Measurements from ENCODE around the gene DSCAML1.
A peak's percentile ranks its signal among the peaks of the same experiment; 100 is the strongest.

Gene DSCAML1

DNA sequence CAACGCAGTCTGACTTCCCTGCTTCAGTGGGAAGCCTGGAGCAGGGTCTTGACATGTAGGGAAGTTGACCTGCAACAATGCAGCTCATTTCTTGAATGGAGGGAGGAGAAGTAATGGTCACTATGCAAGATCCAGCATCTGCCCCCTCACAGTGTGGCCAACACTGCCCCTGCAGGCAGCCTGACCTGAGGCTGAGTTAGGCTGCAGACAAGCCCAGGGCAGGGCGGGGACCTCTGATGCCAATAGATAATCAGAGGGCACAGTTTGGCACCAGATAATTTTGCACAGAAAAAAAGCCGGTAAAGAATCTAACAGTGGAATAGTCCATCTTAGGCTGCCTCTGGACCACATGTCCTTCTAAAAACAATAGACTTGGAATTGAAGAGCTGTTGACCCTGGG is 182.3 kb downstream of the DSCAML1 start:
- DNase-seq (ENCODE audit: low read depth, low spot score) = no peak

DNA sequence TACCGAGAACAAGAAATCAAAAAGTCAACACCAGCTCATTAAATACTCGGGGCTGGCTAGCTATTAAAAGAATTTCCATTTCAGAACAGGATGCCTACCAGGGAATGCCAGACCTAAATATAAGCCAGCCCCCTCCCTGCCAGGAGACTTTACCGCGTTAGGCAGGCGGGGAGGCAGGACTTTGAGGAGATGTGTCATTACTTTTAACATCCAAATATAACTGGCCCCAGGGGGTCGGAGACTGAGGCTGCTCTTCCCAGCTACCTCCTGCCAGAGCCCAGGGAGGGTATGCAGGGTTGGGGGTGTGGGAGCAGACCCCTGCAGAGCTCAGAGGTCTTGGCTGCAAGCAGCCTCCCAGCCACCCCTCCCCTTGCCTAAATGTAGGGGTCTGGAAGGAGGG is 183.5 kb downstream of the DSCAML1 start:
- DNase-seq (ENCODE audit: low read depth, low spot score) = peak; percentile 57

DNA sequence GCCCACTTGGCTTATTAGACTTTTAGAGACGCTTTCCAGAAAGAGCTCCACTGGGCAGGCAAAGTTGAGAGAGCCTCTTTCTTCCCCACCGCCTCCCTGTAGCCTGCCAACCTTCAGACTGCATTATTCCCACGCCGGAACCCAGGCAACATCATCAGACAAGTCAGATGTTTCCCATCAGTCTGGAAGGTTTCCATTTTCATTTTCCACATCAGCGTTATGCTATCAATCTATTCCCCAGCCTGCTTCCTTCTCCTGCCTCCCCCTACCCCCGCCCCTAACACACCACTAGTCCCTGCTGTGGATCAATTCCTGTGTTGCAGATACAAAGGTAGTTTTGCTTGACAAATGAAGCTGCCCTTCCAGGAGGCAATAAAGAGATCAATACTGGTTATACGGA is 184.8 kb downstream of the DSCAML1 start:
- DNase-seq (ENCODE audit: low read depth, low spot score) = no peak

DNA sequence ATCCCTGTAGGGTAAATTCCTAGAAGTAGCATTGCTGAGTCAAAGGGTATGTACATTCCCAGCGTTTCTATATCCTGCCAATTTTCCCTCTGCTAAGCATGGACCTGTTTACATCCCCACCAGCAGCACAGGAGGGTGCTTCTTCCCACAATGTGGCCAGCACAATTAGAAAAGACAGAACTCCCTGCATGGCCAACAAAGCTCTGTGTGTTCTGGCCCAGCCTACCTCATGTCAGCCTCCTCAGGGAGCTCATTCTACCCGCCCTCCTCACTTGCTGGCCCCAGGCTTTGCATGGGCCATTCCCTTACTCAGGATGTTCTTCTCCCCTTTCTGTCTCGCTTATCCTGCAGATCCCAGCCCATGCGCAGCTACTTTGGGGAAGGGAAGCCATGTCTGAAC is 186.1 kb downstream of the DSCAML1 start:
- DNase-seq (ENCODE audit: low read depth, low spot score) = peak; percentile 85

DNA sequence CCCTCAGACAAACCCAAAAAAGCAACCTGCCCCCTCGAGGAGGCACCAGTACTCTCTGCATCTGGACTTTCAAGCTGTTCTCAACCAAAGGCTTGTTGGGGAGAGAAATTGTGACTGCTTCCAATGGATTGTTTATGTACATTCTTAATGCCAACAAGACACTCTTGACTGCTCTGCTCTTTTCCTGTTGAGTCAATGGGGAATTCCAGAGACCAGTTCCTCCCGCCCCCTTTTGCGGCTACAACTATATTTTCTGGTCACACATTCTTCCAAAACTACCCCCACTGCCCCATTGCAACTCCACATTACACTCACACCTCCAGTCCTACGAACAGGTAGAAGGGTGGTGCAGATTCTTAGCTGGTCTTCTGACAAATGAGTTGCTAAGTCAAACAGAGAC is 187.0 kb downstream of the DSCAML1 start:
- DNase-seq (ENCODE audit: low read depth, low spot score) = no peak

DNA sequence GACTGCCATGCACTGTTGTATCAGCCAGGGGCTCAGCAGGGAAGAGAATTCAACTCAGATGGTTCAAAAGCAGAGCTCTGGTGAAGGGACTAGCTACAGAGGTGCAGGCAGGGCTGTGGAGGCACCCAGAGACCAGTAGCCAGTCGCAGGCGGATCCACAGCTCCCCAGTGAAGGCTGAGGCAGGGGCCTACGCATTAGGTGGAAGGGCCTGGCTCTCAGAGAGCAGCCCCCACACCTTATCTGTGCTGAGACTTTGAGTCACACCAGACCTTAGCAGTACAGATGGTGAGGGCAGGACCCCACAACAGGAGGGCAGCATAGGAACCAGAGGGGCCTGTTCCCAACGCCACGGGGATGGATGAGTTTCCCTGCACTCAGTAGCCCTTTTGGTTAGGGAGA is 189.6 kb downstream of the DSCAML1 start:
- DNase-seq (ENCODE audit: low read depth, low spot score) = no peak

DNA sequence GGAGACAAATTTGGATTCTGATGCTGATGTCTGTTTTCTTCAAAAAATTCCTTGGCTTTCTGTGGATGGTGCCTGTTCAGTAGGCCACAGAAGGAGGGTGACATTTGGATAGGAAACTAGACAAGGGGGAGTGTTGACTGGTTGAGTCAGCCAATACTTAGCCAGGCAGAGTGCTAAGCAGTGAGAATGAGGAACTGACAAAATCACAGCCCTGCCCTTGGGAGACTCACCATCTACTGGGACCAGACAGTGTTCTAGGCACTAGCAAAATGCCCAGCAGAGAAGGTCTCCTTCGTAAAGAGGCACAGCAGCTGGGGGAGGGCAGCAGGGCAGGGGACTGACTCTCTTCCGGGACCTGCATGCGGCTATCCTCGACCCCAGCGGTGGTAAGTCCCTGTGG is 190.2 kb downstream of the DSCAML1 start:
- no peak for DNase-seq (ENCODE audit: low read depth, low spot score)

DNA sequence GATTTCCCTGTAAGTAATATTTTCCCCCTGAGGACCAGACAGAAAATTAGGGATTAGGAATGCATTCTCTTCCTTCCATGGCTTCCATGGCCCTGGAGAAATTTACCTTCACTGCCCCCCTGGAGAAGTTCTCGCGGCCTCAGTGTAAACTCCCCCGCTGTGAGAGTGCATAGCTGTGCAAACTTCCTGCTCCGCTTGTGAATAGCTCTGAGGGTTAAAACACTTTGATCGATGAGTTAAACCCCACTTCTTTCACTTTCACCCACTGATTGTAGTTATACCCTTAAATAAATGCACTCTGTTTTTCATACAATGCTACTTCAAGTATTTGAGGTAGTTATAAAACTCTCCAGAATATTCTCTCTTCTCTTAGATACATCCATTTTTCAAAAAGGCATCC is 190.8 kb downstream of the DSCAML1 start:
- no peak for DNase-seq (ENCODE audit: low read depth, low spot score)

DNA sequence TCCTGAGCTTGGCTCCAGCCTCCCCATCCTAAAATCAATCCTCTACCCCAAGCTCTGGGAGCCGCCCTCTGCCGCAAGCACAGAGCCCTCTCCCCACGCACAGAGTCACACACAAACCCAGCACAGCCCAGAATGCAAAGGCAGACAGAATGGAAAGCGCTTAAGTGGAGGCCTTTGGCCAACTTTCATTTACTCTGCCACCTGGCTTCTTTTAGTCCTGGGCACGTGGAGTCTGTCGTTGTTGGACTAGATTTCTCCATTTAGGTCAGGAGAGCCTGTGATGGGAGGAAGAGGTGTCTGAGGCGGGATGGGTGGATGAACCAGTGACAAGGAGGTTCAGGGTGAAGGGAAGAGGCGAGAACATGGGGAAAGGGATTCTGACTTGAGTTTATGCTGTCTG is 191.7 kb downstream of the DSCAML1 start:
- DNase-seq (ENCODE audit: low read depth, low spot score) = no peak

DNA sequence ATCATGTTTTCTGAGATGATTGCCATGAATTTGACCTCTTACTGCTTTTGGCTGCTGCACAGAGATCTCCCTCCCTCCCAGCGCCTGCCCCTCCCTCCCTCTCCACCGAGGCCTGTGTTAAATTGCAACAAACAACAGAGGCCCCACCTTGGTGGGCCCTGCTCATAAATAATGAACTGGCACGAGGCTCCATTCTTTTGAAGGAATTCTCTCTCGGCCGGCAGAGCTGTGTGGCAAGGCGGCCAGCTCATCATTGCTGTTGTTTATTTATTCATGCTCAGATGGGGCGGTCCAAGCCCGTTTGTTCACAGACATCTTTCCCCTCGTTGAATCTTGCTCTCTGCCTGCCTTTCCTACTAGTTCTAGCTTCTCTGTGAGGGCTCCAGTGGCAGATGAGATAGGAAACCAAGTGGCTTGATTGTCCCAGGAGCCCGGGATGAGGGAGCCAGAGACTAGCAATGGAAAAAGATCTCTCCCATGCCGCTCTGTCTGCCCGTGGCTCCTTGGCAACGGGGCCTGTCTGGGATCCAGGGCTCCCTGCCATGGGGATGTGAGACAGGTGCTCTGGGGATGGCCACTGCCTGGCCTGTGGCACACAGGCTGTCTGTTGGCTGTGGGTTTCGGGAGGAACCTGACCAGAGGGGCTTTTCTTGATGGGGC is 192.6 kb downstream of the DSCAML1 start:
- no peak for DNase-seq (ENCODE audit: low read depth, low spot score)

DNA sequence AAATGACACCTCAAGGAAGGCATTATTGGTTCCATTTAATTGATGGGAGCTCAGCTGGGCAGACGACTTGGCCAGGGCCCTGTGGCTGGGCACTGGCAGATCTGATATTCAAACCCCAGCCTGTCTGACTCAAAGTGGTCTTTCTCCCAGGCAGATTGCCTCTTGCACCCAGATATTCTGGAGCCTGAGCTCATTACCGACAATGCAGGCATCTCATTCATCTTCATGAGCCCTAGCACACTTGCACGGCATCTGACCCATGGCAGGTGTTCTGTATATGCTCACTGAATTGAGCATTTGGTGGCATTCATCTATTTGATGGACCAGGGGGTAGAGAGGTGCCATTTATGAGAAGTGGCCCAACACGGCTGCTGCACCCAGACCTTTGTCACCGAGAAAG is 193.1 kb downstream of the DSCAML1 start:
- DNase-seq (ENCODE audit: low read depth, low spot score) = no peak

DNA sequence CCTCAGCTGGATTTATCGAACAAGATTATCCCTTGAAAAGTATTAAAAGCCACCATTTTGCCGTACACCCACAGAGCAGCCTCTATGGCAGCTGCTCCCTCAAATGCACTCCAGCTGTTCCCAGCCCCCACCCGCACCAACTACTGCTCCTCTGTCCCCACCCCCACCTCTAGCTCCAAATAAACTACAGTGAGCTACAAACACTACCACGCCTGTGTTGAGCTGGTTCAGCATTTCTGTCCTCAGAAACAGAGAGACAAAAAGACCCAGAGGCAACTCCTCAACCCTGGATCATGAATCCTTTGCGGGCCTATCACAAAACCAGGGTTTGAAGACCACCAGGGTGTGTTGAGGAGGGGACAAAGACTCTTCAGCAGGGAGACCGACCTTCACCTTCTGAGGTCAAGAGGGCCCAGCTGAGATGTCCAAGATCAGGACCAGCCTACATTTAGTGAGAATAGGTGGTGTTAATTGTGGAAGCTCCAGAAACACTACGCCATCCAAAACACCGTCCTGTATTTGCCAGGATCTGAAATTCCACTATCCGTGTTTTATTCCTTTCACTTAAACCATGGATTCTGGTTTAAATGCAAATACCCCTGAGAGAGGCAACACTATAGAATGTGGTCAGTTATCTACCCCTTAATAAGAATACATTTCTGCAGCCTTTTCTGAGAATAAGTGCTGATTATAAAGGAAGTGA is 195.9 kb downstream of the DSCAML1 start:
- no peak for DNase-seq (ENCODE audit: low read depth, low spot score)

DNA sequence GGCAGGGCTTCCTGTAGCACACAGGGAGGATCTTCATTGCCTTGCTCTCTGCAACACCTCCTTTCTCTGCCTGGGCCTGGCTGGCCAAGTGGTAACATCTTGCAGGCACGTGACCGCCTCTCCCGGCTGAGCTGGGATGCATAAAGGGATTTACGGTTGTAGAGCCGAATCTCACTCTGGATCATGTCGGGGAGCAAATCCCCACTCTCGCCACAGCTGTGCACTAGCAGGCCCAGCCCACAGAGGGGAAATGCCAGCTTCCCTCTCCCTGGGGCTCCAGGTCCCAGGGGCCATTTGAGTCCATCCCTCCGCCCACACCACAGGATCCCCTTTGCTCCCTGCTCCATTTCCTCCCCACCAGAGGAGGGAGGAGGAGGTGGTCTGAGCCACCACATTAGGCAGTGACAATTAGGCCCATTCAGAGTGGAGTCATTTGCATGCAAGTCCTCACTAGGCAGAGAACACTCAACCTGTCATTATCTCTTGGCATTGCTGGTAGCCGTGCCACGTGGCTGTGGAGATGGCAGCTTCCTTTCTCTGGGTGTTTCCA is 196.7 kb downstream of the DSCAML1 start:
- no peak for DNase-seq (ENCODE audit: low read depth, low spot score)

DNA sequence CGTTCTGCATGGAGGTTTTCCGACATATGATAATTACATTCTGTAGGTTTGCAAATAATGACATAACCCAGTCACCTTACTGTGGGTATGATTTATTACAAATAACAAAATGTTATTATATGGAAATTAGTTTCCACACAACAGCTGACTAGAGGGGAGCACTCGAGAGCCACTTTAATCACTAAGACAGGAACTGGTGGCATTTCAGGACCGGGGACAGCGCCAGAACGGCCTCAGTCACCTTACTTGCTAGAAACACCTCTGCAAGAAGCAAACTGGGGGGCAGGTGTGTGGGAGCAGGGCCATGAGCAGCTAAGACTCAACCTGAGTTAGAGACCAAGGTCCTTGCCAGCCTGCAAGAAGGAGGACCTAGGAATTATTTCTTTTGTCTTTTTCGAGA is 199.9 kb downstream of the DSCAML1 start:
- DNase-seq (ENCODE audit: low read depth, low spot score) = peak; percentile 69

DNA sequence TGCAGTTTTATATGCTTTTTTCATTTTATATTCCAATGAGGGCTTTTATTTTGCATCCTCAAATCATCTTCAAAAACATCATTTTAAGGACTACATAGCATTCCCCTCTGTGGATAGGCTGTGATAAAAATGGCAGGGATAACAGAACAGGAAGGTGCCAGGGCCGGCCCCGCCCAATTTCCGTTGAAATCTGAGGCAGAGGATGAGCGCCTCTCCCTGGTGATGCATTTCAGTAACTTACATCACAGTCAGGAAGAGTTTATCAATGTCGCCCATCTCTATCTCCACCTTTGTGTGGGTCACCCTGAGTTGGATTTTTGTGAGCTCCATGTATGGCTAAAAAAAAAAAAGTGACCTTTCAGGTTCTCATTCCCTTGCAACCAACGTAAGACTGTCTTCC is 201.6 kb downstream of the DSCAML1 start:
- DNase-seq (ENCODE audit: low read depth, low spot score) = no peak

DNA sequence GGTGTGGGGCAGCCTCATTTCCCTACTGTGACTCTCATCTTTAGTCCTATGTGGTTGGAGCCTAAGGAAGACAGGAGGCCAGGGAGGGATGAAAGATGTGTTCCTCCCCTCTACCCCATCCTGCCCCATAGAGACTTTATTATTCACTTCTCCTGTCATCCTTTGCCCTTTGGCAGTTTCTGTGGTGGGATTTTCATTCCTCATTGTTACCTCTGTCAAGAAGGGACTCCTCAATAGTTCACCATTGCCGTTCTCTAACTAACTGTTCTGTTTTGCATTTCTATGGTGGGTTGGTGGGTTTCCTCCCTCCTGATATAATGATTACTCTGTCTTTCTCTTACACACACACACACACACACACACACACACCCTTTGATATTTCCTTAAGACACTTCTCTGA is 202.3 kb downstream of the DSCAML1 start:
- no peak for DNase-seq (ENCODE audit: low read depth, low spot score)

DNA sequence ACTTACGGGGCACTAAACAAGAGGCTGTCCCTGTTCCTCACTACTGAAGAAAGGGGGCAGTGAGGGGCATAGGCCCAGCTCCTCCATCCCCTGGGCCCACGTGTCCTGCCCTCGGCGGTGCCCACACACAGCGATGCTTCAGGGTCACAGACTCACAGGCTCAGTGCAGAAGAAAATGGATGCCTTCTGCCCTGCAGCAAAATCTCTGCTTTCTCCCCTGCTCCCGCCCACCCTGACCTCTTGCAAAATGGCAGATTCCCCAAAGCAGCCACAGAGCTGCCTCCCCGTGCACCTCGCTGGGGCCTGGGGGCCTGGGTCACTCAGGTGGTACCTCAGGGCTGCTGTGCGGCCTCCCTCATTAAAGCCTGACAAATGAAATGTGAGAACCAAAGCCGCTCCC is 204.0 kb downstream of the DSCAML1 start:
- no peak for DNase-seq (ENCODE audit: low read depth, low spot score)

DNA sequence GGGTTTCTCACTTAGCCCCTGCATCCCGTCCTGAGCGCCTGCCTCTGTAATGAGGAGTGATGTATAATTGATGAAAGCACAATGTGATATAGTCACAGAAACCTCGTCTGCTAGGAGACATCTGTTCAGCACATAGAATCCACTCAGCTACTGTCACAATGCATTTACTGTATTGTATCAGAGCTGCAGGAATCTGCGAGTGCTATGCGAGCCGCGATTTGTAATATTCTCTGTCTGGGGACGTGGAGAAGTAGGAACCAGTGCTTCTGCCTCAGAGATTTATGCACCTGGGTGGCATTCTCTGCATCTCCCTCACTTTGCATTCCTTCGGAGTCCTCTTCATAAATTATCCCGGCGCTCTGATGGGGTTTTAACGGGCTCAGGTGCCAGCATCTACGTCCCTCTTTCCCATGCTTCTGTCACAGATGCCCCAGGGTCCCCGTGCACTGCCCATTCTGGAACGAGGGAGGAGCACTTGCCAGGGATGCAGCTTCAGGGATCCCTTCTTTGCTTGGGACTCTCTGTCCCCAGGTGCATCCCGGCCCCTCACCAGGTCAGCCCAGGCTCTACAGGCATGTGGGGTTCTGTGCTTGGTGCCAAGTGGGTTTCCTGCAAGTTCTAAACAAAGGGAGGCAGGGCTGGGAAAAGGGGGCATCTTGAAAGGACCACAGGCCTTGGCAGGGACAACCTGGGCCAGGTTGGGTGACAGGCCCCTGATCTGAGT is 205.5 kb downstream of the DSCAML1 start:
- no peak for DNase-seq (ENCODE audit: low read depth, low spot score)

DNA sequence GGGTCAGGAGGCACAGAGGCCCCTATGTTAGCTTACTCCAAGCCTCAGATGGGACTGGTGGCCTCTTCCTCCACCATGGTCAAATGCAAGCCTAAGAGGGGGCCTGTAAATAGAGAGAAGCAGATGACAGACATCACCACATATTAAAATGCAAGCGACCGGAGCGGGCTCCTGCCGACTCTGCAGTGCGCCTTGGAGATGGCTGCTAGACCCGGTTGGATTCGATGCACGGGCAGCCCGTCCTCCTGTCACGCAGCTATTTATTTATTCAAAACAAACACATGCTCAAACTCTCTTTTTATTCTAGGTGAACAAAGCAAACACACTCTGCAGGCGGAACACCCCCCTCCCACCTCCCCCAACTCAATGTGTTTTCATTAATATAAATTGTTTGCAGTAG is 208.0 kb downstream of the DSCAML1 start:
- DNase-seq (ENCODE audit: low read depth, low spot score) = no peak

DNA sequence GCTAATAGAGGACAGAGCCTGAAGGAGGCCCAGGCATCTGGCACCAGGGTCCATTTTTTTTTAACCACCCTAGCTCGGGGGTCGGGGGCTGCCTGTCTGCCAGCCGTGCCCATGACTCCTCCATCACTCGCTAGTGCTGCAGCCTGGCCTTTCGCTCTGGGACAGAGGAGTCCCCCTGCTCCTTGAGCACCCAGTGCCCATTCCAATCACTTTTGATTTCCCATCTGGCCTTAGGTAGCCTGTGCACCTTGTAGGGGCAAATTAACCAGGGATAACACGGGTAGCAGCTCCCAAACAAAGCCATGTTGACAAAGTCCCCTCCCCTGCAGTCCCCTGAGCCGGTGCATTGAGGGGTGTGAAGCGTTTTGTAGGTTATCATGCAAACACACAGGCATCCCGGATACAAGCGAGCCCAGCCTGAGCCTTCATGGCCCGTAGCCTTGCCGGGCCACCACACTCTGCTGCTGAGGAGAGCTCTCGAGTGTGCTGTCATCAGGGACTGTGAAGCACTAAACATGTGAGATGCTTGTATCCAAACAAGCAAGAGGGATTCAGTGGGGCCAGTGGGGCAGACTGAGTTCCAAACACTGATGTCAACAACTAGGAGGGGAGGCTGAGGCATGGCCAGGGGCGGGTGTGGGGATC is 208.7 kb downstream of the DSCAML1 start:
- DNase-seq (ENCODE audit: low read depth, low spot score) = no peak

DNA sequence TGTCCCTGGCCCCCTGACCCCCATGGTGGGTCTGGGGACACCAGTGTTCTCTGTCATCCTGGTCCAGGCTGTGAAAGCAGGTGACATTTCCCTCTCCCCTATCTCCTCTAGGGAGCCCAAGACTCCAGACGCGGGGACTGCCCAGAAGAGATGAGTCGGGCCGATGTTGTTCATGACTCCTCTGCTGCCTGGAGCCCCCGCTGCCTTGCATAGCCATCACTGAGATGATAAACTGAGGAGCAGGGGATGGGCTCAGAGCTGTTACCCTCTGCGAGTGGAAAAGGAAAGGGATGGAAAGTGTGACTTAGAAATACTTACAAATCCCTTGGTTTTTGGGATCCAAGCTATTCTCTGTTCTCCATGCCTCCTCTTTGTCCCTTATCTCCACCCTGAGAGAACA is 209.6 kb downstream of the DSCAML1 start:
- no peak for DNase-seq (ENCODE audit: low read depth, low spot score)

DNA sequence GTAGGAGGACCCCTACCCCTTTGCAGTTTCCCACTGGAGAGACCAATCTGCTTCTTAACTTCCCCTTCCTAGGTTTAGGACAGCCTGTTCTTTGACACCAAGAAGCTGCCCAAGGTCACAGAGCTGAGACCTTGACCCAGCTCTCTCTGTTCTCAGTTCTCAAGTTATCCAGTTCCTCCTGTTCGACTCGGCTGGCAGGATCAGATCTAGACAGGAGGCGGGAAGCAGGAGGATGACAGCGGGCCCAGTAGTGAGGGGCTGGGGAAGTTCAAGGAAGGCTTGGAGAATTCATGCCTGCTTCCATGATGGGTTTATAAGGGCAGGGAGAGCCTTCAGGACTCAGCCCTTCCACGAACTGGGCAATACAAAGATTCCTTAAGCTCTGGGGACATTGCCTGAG is 210.6 kb downstream of the DSCAML1 start:
- DNase-seq (ENCODE audit: low read depth, low spot score) = no peak
